Stimulated activated CD8-positive, alpha-beta memory T cell treated with anti-CD3 and anti-CD28 coated beads, Interleukin-15, amount 100 ng/mL, for 24 hours (primary cell): Measurements from ENCODE around the gene CDK5RAP1.

Experiments
- DNase-seq: peaks from one replicate; pipeline ENCODE4 v3.0.0-alpha.2; 2020; ENCODE audit warnings: low read depth

Gene CDK5RAP1

DNA sequence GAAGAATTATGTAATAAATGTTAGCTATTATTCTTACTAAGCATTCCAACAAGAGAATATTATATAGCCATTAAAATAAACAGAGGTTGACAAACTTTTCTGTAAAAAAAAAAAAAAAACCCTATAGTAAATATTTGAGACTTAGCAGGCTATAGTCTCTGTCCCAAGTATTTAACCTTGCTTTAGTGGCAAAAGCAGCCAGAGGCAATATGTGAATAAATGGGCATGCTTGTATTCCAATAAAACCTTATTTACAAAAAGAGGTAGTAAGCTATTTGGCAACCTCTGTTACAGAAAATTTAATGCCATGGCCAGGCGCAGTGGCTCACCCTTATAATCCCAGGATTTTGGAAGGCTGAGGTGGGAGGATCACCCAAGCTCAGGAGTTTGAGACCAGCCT, 14.6 kb downstream of the CDK5RAP1 start:
- DNase-seq: no peak

DNA sequence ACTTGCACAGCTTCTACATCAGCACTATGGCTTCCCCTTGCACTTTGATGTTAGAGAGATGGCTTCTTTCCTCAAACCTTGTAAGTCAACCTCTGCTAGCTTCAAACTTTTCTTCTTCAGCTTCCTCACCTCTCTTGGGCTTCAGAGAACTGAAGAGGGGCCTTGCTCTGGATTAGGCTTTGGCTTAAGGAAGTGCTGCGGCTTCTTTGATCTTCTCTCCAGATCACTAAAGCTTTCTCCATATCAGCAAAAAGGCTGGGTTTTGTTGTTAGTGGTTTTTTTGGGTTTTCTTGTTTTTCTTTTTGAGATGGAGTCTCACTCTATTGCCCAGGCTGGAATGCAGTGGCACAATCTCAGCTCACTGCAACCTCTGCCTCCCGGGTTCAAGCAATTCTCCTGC, 24.0 kb downstream of the CDK5RAP1 start:
- no peak for DNase-seq

GRCh38 chr20:33373735-33374605, 27.3 kb downstream of the CDK5RAP1 start:
- DNase-seq: no peak

GRCh38 chr20:33372993-33373441, 28.3 kb downstream of the CDK5RAP1 start:
- DNase-seq: no peak

DNA sequence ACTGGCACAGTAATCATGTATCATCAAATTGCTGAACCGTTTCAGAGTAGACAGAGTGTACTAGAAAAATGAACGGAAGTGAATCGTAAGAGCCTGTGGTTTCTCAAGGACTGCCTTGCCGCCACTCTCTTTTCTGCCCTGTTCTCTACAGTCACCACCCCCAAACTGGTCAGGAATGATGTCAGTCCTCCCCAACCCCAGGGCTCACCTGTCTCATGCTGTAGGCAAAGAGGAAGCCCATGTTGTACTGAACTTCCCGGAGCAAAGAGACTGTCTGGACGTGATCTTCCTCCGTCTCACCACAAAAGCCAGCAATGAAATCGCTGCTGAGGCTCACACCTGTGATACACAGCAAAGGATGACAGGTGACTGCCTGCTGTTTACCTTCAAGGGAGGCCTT, 31.0 kb downstream of the CDK5RAP1 start:
- DNase-seq: no peak

DNA sequence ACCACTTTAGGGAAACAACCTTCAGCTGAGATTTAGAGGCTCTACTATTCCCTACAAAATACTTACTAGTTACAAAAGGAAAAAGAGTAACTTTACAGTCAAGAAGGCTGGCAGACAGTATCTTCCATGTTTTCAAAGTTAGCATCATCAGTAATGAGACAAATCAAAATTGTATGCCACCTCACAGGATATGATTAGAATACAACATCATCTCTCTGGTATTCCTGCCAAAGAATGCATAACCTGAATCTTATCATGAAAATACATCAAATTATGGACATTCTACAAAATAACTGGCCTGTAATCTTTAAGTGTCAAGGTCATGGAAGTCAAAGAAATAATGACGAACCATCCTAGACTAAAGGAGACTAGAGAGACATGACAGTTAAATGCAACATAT, 38.4 kb downstream of the CDK5RAP1 start:
- no peak for DNase-seq

DNA sequence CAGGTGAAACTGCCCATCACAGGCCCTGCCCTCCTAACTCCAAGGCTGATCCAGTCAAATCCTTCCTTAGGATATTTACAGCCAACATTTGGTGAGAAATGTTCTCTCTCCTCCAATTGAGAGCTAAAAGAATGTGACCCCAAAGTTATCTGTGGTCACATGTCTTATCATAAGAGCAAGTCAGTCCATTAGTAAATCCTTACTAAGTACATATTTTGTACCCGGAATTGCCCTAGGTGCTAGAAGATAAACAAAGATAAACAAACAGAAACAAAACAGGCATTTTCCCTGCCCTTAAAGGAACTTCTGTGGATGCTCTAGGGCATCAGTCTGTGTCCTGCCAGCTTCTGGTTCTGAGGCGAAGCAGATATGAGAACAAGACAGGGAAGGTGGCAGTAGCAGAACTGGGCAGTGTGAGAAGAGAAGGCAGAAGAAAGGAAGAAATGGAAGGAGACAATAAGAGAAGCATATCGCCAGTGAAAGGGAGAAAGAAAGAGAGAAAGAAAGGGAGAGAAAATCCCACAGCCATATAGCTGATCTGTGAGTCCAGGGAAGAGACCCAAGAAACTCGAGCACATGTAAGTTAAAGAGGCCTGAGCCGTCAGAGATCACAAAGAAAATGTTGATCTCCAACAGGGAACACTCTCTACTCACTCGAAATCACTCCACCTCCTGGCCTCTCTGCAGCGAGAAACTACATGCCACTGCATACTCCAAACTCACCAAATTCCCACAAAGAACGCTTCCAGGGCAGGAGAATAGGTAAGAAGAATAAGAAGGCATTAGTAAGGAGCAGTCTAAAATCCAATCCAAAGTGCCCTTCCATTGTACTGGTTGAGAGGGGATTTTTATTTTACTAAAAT, 41.7 kb downstream of the CDK5RAP1 start:
- no peak for DNase-seq

GRCh38 chr20:33353013-33353402, 48.3 kb downstream of the CDK5RAP1 start:
- DNase-seq: no peak

DNA sequence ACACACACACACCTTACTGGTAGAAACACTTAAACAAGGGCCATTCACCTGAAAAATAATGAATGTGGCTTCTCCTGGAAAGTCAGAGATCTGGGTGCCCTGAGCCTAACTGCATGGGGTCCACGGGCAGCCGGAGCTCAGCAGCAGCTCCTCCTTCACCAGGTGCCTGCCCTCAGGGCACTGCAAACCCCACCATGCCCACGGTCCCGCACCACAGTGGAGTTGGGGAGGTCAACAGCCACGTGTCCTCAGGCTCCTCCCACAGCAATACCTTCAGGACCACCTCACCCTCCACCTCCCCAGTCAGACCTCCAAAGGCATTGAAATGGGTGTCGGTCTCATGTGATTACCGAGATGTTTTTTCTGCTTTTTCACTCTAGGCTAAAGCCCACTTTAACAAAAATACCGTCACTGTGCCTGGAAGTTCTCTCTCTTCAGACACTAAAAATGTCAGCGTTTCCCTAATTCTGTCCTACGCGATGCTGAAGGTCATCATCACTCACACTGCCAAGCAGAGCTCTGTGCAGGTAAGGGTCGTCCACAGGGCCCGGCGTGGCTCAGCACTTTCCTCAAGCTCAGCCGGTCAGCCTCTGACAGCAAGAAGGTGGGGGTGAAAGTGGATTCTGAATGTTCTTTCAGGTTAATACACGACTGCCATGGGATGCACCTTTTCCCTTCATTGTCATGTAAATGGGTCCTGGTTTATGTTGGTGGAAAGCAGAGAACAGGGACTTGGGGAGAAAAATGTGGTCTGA, 48.9 kb downstream of the CDK5RAP1 start:
- DNase-seq: no peak

GRCh38 chr20:33351696-33352095, 49.6 kb downstream of the CDK5RAP1 start:
- DNase-seq: no peak

DNA sequence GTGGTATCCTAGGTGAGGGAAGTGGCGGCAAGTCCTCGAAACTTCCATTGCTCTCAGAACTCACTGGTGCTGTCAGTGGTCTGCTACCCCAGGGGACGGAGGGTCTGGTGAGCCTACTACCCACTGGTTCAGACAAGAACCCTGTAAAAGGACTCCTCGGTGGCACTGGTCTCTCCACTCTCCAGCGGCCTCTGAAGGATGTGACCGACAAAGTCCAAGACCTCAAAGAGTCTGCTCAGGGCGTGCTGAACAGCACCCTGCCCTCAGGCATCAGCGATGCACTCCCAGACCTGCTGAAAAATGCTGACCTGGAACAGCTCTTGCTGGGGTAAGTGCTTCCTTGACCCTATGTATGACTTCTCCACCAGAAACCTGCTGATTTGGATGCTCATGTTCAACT, 51.8 kb downstream of the CDK5RAP1 start:
- no peak for DNase-seq

- no peak for DNase-seq
Measured at GRCh38 chr20:33348136-33348937, 53.0 kb downstream of the CDK5RAP1 start.

GRCh38 chr20:33345342-33345741, 56.0 kb downstream of the CDK5RAP1 start:
- no peak for DNase-seq

DNA sequence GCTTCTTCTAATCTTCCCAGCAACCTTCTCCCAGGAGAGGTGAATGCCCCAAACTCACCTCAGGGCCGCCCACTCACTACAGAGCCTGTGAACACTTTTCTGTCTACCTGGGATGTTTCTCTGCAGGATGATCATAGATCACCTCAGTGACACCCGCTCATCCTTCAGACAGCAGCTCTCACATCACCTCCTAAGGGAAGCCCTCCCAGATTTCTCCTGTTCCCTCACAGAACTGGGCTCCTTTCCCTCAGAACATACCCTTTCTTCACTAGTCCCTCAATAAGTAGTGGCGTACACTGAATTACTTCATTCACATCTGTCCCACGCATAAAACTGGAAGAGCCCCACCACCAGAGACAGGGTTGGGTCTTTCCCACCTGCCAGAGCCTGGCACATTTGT, 57.8 kb downstream of the CDK5RAP1 start:
- no peak for DNase-seq

DNA sequence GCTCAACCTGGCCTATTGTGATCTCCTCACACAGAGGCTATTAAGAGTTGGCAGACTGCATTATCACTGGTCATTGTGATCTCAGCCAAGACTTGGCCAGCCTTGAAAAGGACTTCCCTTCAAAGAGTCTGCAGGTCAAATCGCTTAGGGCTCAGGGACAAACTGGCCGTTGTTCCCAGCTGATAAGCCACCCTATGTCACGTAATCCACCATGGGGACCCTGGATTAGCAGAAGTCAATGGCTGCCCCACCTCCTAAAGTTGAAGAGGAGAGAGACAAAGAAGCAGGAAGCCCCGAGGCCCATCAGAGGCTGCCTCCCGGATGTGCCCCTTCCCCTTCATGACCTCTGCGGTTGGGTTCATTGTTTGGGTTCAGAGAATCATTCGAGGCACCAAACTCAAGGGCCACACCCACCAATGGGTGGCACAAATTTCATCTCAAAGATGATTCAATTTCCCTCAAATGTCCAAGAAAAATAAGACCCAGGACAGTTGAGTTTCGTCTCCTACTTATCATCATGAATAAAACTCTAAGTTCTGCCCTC, 61.7 kb downstream of the CDK5RAP1 start:
- DNase-seq: no peak

- DNase-seq: no peak
Measured at GRCh38 chr20:33338467-33339258, 62.7 kb downstream of the CDK5RAP1 start.

DNA sequence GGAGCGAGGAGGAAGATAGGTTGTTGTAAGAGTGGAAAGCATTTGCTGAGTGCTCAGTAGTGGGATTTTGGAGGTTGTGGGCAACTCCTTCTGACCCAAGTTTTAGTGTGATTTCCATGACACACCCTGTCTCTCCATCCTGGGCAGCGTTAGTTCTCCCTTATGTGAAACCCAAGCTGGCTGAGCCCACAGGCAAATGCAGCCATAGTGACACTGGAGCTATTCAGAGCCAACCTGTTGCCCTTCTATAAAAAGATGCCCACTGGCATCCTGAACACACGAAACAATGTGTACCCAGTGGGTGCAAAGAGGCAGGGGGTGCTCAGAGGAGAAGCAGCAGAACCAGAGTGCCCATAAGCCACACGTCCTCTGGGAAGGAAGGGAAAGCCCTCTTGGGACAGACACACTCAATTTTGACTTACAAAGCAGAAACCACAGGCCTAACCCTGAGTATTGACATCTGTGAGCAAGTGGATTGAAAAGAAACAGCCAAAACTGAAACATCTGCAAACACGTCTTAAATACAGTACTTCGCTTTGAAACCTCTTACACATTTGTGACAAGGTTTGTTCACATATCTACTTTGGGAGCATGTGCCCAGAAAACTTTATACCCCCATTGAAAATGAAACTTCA, 63.7 kb downstream of the CDK5RAP1 start:
- DNase-seq: no peak

DNA sequence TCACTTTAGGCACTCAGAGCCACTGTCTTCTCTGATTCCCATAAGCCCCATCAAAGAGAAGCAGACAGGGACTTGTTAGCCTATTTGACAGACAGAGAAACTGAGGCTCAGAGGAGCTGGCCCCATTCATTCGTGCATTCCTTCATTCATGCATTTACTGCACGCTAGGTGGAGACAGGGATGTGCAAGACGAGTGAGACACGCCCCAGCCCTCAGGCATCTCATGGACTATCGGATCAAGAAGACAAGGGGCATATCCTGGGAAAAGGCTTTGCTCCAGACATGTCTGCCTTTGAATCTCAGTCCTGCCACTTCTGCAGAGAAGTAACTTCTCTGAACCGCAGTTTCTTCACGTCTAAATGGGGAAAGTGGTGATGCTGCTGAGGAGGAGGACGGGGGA, 64.2 kb downstream of the CDK5RAP1 start:
- DNase-seq: no peak

- DNase-seq: no peak
Measured at GRCh38 chr20:33336375-33336774, 64.9 kb downstream of the CDK5RAP1 start.

DNA sequence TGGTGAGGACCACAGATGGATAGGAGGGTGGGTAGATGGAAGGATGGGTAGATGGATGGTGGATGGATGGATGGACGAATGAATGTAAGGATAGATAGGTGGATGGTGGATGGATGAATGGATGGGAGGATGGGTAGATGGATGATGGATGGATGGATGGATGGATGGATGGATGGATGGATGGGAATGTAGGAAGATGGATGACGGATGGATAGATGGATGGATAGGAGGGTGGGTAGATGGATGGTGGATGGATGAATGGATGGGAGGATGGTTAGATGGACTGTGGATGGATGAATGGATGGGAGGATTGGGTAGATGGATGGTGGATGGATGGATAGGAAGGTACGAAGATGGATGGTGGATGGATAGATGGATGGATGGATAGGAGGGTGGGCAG, 67.2 kb downstream of the CDK5RAP1 start:
- DNase-seq: no peak
